Measurements from ENCODE around the gene IDI1. TPM values are rescaled to one million over a fixed set of nuclear protein-coding genes. Genes with fewer than 3 reads are reported as not detected.

The IDI1 gene
- total and polyA plus RNA-seq, 10 donors: 43.9 to 136 (median 65.5) TPM

- Histone ChIP-seq H3K27ac (no peak overlapping the region), H3K4me1 (peaks cover 0 to 1% (median 0%) of the 10 kb centered on the region in 6 donors), H3K27me3 (replicated peaks in 1 of 7) (no peaks in the 10 kb centered on the region), H3K9me3 (no peaks in the 10 kb centered on the region), H3K36me3 (peaks cover 0 to 35% (median 5%) of the 10 kb centered on the region in 6 donors), H3K4me3 (no peak overlapping the region)
- intact Hi-C loops (cut with DNase I; ENCODE audit: low total_unique reads): no loop called here
- TF ChIP-seq CTCF (IDR thresholded peaks at IDR 0.05 in 8 of 11, conservative IDR thresholded peaks at IDR 0.05 in 3 of 11): no peak
- no peak for TF ChIP-seq POLR2AphosphoS5 (IDR thresholded peaks at IDR 0.05)
- TF ChIP-seq POLR2A (IDR thresholded peaks at IDR 0.05): no peak
- no peak for DNase-seq
- 83 to 90% (median 88%) methylated on average over 3 of the region's 3 CpGs for WGBS, 5 donors
Observed at GRCh38 chr10:1034758-1035157, 14.2 kb downstream of the IDI1 start.

GRCh38 chr10:1033601-1034000 lies 15.3 kb downstream of the IDI1 start:
- intact Hi-C loops (cut with DNase I; ENCODE audit: low total_unique reads): no loop called here
- H3K36me3 ChIP-seq: peaks cover 0 to 25% (median 0%) of the 10 kb centered on the region in 6 donors
- H3K4me1 ChIP-seq: no peaks in the 10 kb centered on the region
- 60 to 89% (median 74%) methylated on average over 1 of the region's 1 CpG for WGBS, 5 donors
- TF ChIP-seq POLR2AphosphoS5 (IDR thresholded peaks at IDR 0.05) (no peak), POLR2A (IDR thresholded peaks at IDR 0.05) (no peak), CTCF (IDR thresholded peaks at IDR 0.05 in 8 of 11, conservative IDR thresholded peaks at IDR 0.05 in 3 of 11) (no peak)
- H3K4me3 ChIP-seq: no peak overlapping the region
- no peak overlapping the region for H3K27ac ChIP-seq
- H3K27me3 ChIP-seq (replicated peaks in 1 of 7): no peaks in the 10 kb centered on the region
- H3K9me3 ChIP-seq: no peaks in the 10 kb centered on the region
- no peak for DNase-seq

- TF ChIP-seq POLR2A (IDR thresholded peaks at IDR 0.05) (no peak), CTCF (IDR thresholded peaks at IDR 0.05 in 8 of 11, conservative IDR thresholded peaks at IDR 0.05 in 3 of 11) (no peak), POLR2AphosphoS5 (IDR thresholded peaks at IDR 0.05) (no peak)
- H3K9me3 ChIP-seq: no peaks in the 10 kb centered on the region
- H3K36me3 ChIP-seq: no peaks in the 10 kb centered on the region
- no peaks in the 10 kb centered on the region for H3K27me3 ChIP-seq (replicated peaks in 1 of 7)
- H3K4me3 ChIP-seq: no peak overlapping the region
- no peaks in the 10 kb centered on the region for H3K4me1 ChIP-seq
- no peak overlapping the region for H3K27ac ChIP-seq
- intact Hi-C loops (cut with DNase I; ENCODE audit: low total_unique reads): no loop called here
- no peak for DNase-seq
- WGBS, 5 donors: 96 to 97% (median 96%) methylated on average over 7 of the region's 7 CpGs
Observed at GRCh38 chr10:1029838-1030237, 19.1 kb downstream of the IDI1 start.

GRCh38 chr10:1026578-1026977 lies 22.3 kb downstream of the IDI1 start:
- H3K9me3 ChIP-seq: no peaks in the 10 kb centered on the region
- no peak overlapping the region for H3K4me3 ChIP-seq
- DNase-seq: no peak
- H3K36me3 ChIP-seq: no peaks in the 10 kb centered on the region
- no peak for TF ChIP-seq POLR2A (IDR thresholded peaks at IDR 0.05)
- no peak for TF ChIP-seq POLR2AphosphoS5 (IDR thresholded peaks at IDR 0.05)
- no peak for TF ChIP-seq CTCF (IDR thresholded peaks at IDR 0.05 in 8 of 11, conservative IDR thresholded peaks at IDR 0.05 in 3 of 11)
- no peaks in the 10 kb centered on the region for H3K4me1 ChIP-seq
- intact Hi-C loops (cut with DNase I; ENCODE audit: low total_unique reads): no loop called here
- WGBS, 5 donors: 95 to 98% (median 97%) methylated on average over 6 of the region's 6 CpGs
- H3K27ac ChIP-seq: no peak overlapping the region
- H3K27me3 ChIP-seq (replicated peaks in 1 of 7): no peaks in the 10 kb centered on the region
